Lung (tissue), 12 donors: ENCODE results near the gene FAM24A. TPM values are rescaled to one million over a fixed set of nuclear protein-coding genes. Genes with fewer than 3 reads are reported as not detected.

Source experiments
- ATAC-seq: fragments of 200-7000 bp; cut with Tn5 transposase; one replicate; pipeline ENCODE4 v1.9.1; 2020; ENCODE audit warnings: moderate number of reproducible peaks; ENCODE audit not compliant: insufficient read depth, low FRiP score
- DNase-seq, 3 donors: peaks; one replicate each; pipeline ENCODE4 v3.0.0-alpha.2; 2013 to 2017
- H3K27ac ChIP-seq, 2 donors: one replicate each; pipeline ENCODE4 v1.5.1; 2013; ENCODE audit warnings: mild to moderate bottlenecking in 2 of 2, moderate library complexity in 2 of 2, control low read depth in 1 of 2, inconsistent platforms in 1 of 2, low read depth in 1 of 2, low read length in 1 of 2
- H3K27me3 ChIP-seq, 3 donors: one replicate each; pipeline ENCODE4 v1.5.1; 2013; ENCODE audit warnings: low read length in 2 of 3; ENCODE audit not compliant: control insufficient read depth in 3 of 3, insufficient read depth in 3 of 3
- H3K36me3 ChIP-seq, 4 donors: one replicate each; pipeline ENCODE4 v1.5.1; 2013; ENCODE audit warnings: low read length in 4 of 4, mild to moderate bottlenecking in 1 of 4, moderate library complexity in 1 of 4; ENCODE audit not compliant: control insufficient read depth in 4 of 4, insufficient read depth in 4 of 4
- H3K4me1 ChIP-seq, 5 donors: one replicate each; pipeline ENCODE4 v1.5.1; 2013; ENCODE audit warnings: low read length in 5 of 5, mild to moderate bottlenecking in 2 of 5, moderate library complexity in 1 of 5; ENCODE audit not compliant: control insufficient read depth in 5 of 5, insufficient read depth in 5 of 5
- H3K4me3 ChIP-seq: one replicate; pipeline ENCODE4 v1.5.1; 2013; ENCODE audit warnings: mild to moderate bottlenecking, control low read depth, moderate library complexity
- H3K9ac ChIP-seq, 2 donors: one replicate each; pipeline ENCODE4 v1.5.1; 2013; ENCODE audit warnings: low read length in 2 of 2, control low read depth in 1 of 2; ENCODE audit not compliant: insufficient read depth in 1 of 2
- H3K9me3 ChIP-seq, 4 donors: one replicate each; pipeline ENCODE4 v1.5.1; 2013; ENCODE audit warnings: low read length in 3 of 4, mild to moderate bottlenecking in 1 of 4, moderate library complexity in 1 of 4; ENCODE audit not compliant: control insufficient read depth in 4 of 4, insufficient read depth in 3 of 4
- WGBS, 2 donors: extraction: QIAGEN DNeasy Blood & Tissue Kit; methylation state at CpG; one replicate each; pipeline ENCODE4 v1.1.7; 2013; 5-methylcytosine and 5-hydroxymethylcytosine counted together
- polyA plus RNA-seq, 2 donors: library from polyadenylated mRNA; stranded (reverse); fragments of 200-250 nt; gene quantifications; one replicate each; pipeline ENCODE4 v1.2.1, GENCODE V29; 2013
- total RNA-seq, 2 donors: library from RNA; depleted of rRNA in 1 of 2; stranded (reverse); fragments of >200 nt in 1 of 2; gene quantifications; one replicate each; pipeline ENCODE4 v1.2.1, GENCODE V29; 2014 to 2021
- TF ChIP-seq, protein P1 (sequence below): IDR thresholded peaks from 2 replicates; pipeline ENCODE4 v1.5.1; 2012; ENCODE audit warnings: mild to moderate bottlenecking; ENCODE audit errors: control extremely low read depth, extremely low read depth
- donor health status: control.
- donor health status: control.
- donor health status: Bipolar disorder and iron deficiency.
- donor health status: healthy.
- donor health status: DM: yes; HTN: yes; CAD: no.

The FAM24A gene
- total and polyA plus RNA-seq, 4 donors: not detected

GRCh38 chr10:122939856-122940543 is 29.6 kb downstream of the FAM24A start:
- Histone ChIP-seq H3K27ac (no peak overlapping the region), H3K36me3 (peaks cover 2 to 33% (median 21%) of the 10 kb centered on the region in 4 donors), H3K4me3 (no peak overlapping the region), H3K9me3 (no peaks in the 10 kb centered on the region), H3K4me1 (no peaks in the 10 kb centered on the region), H3K27me3 (no peaks in the 10 kb centered on the region), H3K9ac (no peak overlapping the region)
- 83 to 91% methylated on average over 1 of the region's 1 CpG for WGBS, 2 donors
- TF ChIP-seq, protein P1, sequence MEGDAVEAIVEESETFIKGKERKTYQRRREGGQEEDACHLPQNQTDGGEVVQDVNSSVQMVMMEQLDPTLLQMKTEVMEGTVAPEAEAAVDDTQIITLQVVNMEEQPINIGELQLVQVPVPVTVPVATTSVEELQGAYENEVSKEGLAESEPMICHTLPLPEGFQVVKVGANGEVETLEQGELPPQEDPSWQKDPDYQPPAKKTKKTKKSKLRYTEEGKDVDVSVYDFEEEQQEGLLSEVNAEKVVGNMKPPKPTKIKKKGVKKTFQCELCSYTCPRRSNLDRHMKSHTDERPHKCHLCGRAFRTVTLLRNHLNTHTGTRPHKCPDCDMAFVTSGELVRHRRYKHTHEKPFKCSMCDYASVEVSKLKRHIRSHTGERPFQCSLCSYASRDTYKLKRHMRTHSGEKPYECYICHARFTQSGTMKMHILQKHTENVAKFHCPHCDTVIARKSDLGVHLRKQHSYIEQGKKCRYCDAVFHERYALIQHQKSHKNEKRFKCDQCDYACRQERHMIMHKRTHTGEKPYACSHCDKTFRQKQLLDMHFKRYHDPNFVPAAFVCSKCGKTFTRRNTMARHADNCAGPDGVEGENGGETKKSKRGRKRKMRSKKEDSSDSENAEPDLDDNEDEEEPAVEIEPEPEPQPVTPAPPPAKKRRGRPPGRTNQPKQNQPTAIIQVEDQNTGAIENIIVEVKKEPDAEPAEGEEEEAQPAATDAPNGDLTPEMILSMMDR: no peak
- DNase-seq (peak in 2 of 3 donors; percentile 29 to 37), ATAC-seq (no peak)

- no peak for DNase-seq
- Histone ChIP-seq H3K27ac (no peak overlapping the region), H3K4me1 (peaks cover 0 to 4% (median under 1%) of the 10 kb centered on the region in 5 donors), H3K27me3 (peaks cover 0 to under 1% (median 0%) of the 10 kb centered on the region in 3 donors), H3K9ac (no peak overlapping the region), H3K9me3 (no peaks in the 10 kb centered on the region), H3K36me3 (peaks cover 3 to 30% (median 11%) of the 10 kb centered on the region in 4 donors), H3K4me3 (no peak overlapping the region)
- TF ChIP-seq, protein P1: no peak
- no peak for ATAC-seq
- WGBS, 2 donors: 93 to 95% methylated on average over 3 of the region's 3 CpGs
Measured at GRCh38 chr10:122949296-122949695, 38.9 kb downstream of the FAM24A start.

- peaks cover 0 to 7% (median 4%) of the 10 kb centered on the region in 5 donors for H3K4me1 ChIP-seq
- no peaks in the 10 kb centered on the region for H3K9me3 ChIP-seq
- 6% methylated on average over 74 to 77 of the region's 77 CpGs for WGBS, 2 donors
- TF ChIP-seq, protein P1: no peak
- H3K27me3 ChIP-seq: peaks cover 0 to 2% (median 0%) of the 10 kb centered on the region in 3 donors
- H3K9ac ChIP-seq: peak within 1 kb of the TSS in 1 of 2 donors; percentile 65
- DNase-seq (peak; percentile 99), ATAC-seq (peak; percentile 97)
- H3K4me3 ChIP-seq: peak within 1 kb of the TSS; percentile 92
- peaks cover 0 to 11% (median 0%) of the 10 kb centered on the region in 4 donors for H3K36me3 ChIP-seq
- H3K27ac ChIP-seq: peak within 1 kb of the TSS; percentile 78 to 84
Measured at GRCh38 chr10:122953902-122954730, 43.7 kb downstream of the FAM24A start, which contains the start of gene C10orf88. C10orf88 (minus strand) TSS chr10:122954227; CDS start chr10:122954178, 49 bp downstream.
